Activated naive CD8-positive, alpha-beta T cell treated with anti-CD3 and anti-CD28 coated beads for 36 hours (primary cell): ENCODE measurements around the gene FCHSD2. TPM values are rescaled to one million over a fixed set of nuclear protein-coding genes. Genes with fewer than 3 reads are reported as not detected.
A peak's percentile ranks its signal among the peaks of the same experiment; 100 is the strongest.
"Not testable (repeated sequence)": the region's sequence is repeated elsewhere in the genome, so short reads cannot be mapped to it uniquely, and the experiment has no call there.

ENCODE experiments used
- DNase-seq: peaks from one replicate; pipeline ENCODE4 v3.0.0; 2021
- H3K27ac Mint-ChIP-seq: one replicate; pipeline ENCODE4 v1.8.0; 2022; ENCODE audit warnings: mild to moderate bottlenecking, moderate library complexity, mixed read lengths
- H3K27me3 Mint-ChIP-seq: one replicate; pipeline ENCODE4 v1.8.0; 2022; ENCODE audit warnings: mild to moderate bottlenecking, mixed read lengths
- H3K36me3 Mint-ChIP-seq: one replicate; pipeline ENCODE4 v1.8.0; 2021; ENCODE audit warnings: mild to moderate bottlenecking, mixed read lengths
- H3K4me1 Mint-ChIP-seq: one replicate; pipeline ENCODE4 v1.8.0; 2021; ENCODE audit warnings: mixed read lengths
- H3K4me3 Mint-ChIP-seq: one replicate; pipeline ENCODE4 v1.8.0; 2022; ENCODE audit warnings: mild to moderate bottlenecking, moderate library complexity, mixed read lengths
- H3K9me3 Mint-ChIP-seq: one replicate; pipeline ENCODE4 v1.8.0; 2022; ENCODE audit warnings: mixed read lengths
- total RNA-seq, 2 experiments: library from RNA; stranded (reverse); gene quantifications; one replicate each; pipeline ENCODE4 v1.2.3, GENCODE V29; 2021

FCHSD2 gene
- total RNA-seq, 2 experiments from 2014 or later, result 19.9 to 22.6 TPM

- Mint-ChIP-seq H3K9me3 (no peaks in the 10 kb centered on the region), H3K27me3 (no peaks in the 10 kb centered on the region), H3K36me3 (no peaks in the 10 kb centered on the region), H3K4me3 (no peak overlapping the region), H3K27ac (no peak overlapping the region), H3K4me1 (peaks cover 29% of the 10 kb centered on the region)
- DNase-seq, result no peak
Observed at GRCh38 chr11:73145986-73146575, 4.0 kb upstream of the FCHSD2 start.

- Mint-ChIP-seq H3K4me1 (peaks cover 43% of the 10 kb centered on the region), H3K27ac (peak overlapping the region; percentile 94), H3K9me3 (no peaks in the 10 kb centered on the region), H3K27me3 (no peaks in the 10 kb centered on the region), H3K4me3 (peak overlapping the region; percentile 82), H3K36me3 (peaks cover 12% of the 10 kb centered on the region)
- no peak for DNase-seq
Observed at GRCh38 chr11:73143126-73143838, 1.2 kb upstream of the FCHSD2 start.

GRCh38 chr11:73141309-73142127 is 600 bp downstream of the FCHSD2 start:
- Mint-ChIP-seq H3K4me3 (peak overlapping the region; percentile 98), H3K27me3 (no peaks in the 10 kb centered on the region), H3K36me3 (peaks cover 19% of the 10 kb centered on the region)

GRCh38 chr11:73141031-73141308 is 1.1 kb downstream of the FCHSD2 start:
- H3K27ac Mint-ChIP-seq, result peak overlapping the region; percentile 96
- peak; percentile 45 for DNase-seq
- peak overlapping the region; percentile 98 for H3K4me3 Mint-ChIP-seq
- peaks cover 19% of the 10 kb centered on the region for H3K36me3 Mint-ChIP-seq
- H3K9me3 Mint-ChIP-seq, result no peaks in the 10 kb centered on the region
- peaks cover 38% of the 10 kb centered on the region for H3K4me1 Mint-ChIP-seq
- no peaks in the 10 kb centered on the region for H3K27me3 Mint-ChIP-seq

More at GRCh38 chr11:73141309-73142127, 600 bp downstream of the FCHSD2 start:
- DNase-seq, result peak; percentile 70
- Mint-ChIP-seq H3K9me3 (no peaks in the 10 kb centered on the region), H3K27ac (peak overlapping the region; percentile 96), H3K4me1 (peaks cover 37% of the 10 kb centered on the region)

- H3K27me3 Mint-ChIP-seq, result no peaks in the 10 kb centered on the region
- peaks cover 21% of the 10 kb centered on the region for H3K36me3 Mint-ChIP-seq
- H3K9me3 Mint-ChIP-seq, result no peaks in the 10 kb centered on the region
- no peak for DNase-seq
- peak overlapping the region; percentile 98 for H3K4me3 Mint-ChIP-seq
- peaks cover 42% of the 10 kb centered on the region for H3K4me1 Mint-ChIP-seq
- peak overlapping the region; percentile 96 for H3K27ac Mint-ChIP-seq
Observed at GRCh38 chr11:73140213-73141030, 1.7 kb downstream of the FCHSD2 start.

- H3K4me1 Mint-ChIP-seq, result peaks cover 42% of the 10 kb centered on the region
- H3K27ac Mint-ChIP-seq, result no peak overlapping the region
- no peaks in the 10 kb centered on the region for H3K9me3 Mint-ChIP-seq
- no peaks in the 10 kb centered on the region for H3K27me3 Mint-ChIP-seq
- H3K4me3 Mint-ChIP-seq, result peak overlapping the region; percentile 98
- no peak for DNase-seq
- H3K36me3 Mint-ChIP-seq, result peaks cover 21% of the 10 kb centered on the region
Observed at GRCh38 chr11:73139476-73140198, 2.5 kb downstream of the FCHSD2 start.

- Mint-ChIP-seq H3K4me1 (peaks cover 34% of the 10 kb centered on the region), H3K27me3 (no peaks in the 10 kb centered on the region), H3K9me3 (no peaks in the 10 kb centered on the region), H3K4me3 (no peak overlapping the region), H3K27ac (peak overlapping the region; percentile 45), H3K36me3 (peaks cover 21% of the 10 kb centered on the region)
- no peak for DNase-seq
Observed at GRCh38 chr11:73137944-73138274, 4.2 kb downstream of the FCHSD2 start.

GRCh38 chr11:73137262-73137943 is 4.7 kb downstream of the FCHSD2 start:
- Mint-ChIP-seq H3K4me3 (no peak overlapping the region), H3K27ac (peak overlapping the region; percentile 45), H3K36me3 (peaks cover 21% of the 10 kb centered on the region)

GRCh38 chr11:73136722-73137121 is 5.4 kb downstream of the FCHSD2 start:
- not testable (repeated sequence) for H3K27ac Mint-ChIP-seq, H3K4me3 Mint-ChIP-seq
- H3K4me1 Mint-ChIP-seq, result peaks cover 37% of the 10 kb centered on the region

More at GRCh38 chr11:73137262-73137943, 4.7 kb downstream of the FCHSD2 start:
- Mint-ChIP-seq H3K27me3 (no peaks in the 10 kb centered on the region), H3K9me3 (no peaks in the 10 kb centered on the region), H3K4me1 (peaks cover 32% of the 10 kb centered on the region)
- DNase-seq, result no peak

GRCh38 chr11:73135346-73136284 is 6.5 kb downstream of the FCHSD2 start:
- Mint-ChIP-seq H3K9me3 (no peaks in the 10 kb centered on the region), H3K27ac (no peak overlapping the region), H3K27me3 (no peaks in the 10 kb centered on the region), H3K4me3 (no peak overlapping the region), H3K36me3 (peaks cover 21% of the 10 kb centered on the region), H3K4me1 (peaks cover 34% of the 10 kb centered on the region)
- no peak for DNase-seq

More at GRCh38 chr11:73136722-73137121, 5.4 kb downstream of the FCHSD2 start:
- not testable (repeated sequence) for H3K9me3 Mint-ChIP-seq, H3K27me3 Mint-ChIP-seq, DNase-seq
- peaks cover 23% of the 10 kb centered on the region for H3K36me3 Mint-ChIP-seq

- DNase-seq, H3K4me3 Mint-ChIP-seq, H3K4me1 Mint-ChIP-seq, H3K27me3 Mint-ChIP-seq, H3K9me3 Mint-ChIP-seq, H3K36me3 Mint-ChIP-seq, H3K27ac Mint-ChIP-seq: not testable (repeated sequence)
Observed at GRCh38 chr11:73132349-73132748, 9.8 kb downstream of the FCHSD2 start.

GRCh38 chr11:73130181-73130580 is 11.9 kb downstream of the FCHSD2 start:
- H3K27me3 Mint-ChIP-seq, result no peaks in the 10 kb centered on the region
- peaks cover 6% of the 10 kb centered on the region for H3K36me3 Mint-ChIP-seq
- H3K27ac Mint-ChIP-seq, result no peak overlapping the region
- H3K9me3 Mint-ChIP-seq, result peaks cover 3% of the 10 kb centered on the region
- H3K4me3 Mint-ChIP-seq, result no peak overlapping the region
- H3K4me1 Mint-ChIP-seq, result peaks cover 7% of the 10 kb centered on the region
- DNase-seq, result no peak

- Mint-ChIP-seq H3K9me3 (peaks cover 6% of the 10 kb centered on the region), H3K36me3 (peaks cover 16% of the 10 kb centered on the region), H3K27ac (no peak overlapping the region), H3K4me1 (peaks cover 7% of the 10 kb centered on the region), H3K4me3 (no peak overlapping the region), H3K27me3 (no peaks in the 10 kb centered on the region)
- DNase-seq, result no peak
Observed at GRCh38 chr11:73129198-73129597, 12.9 kb downstream of the FCHSD2 start.
